B cell (primary cell): ENCODE data around the gene TCP1. TPM values are rescaled to one million over a fixed set of nuclear protein-coding genes. Genes with fewer than 3 reads are reported as not detected.

Source experiments
- ATAC-seq: fragments of 200-7000 bp; cut with Tn5 transposase; one replicate; pipeline ENCODE4 v1.10.0; 2021; ENCODE audit warnings: low read depth, mild to moderate bottlenecking, moderate number of reproducible peaks, moderate library complexity
- CTCF ChIA-PET: fragments of 350-600 bp; sonication (Branson Sonifier 250); formaldehyde crosslinking; loops from one replicate; lab custom pipeline; 2021; ENCODE audit warnings: antibody characterized with exemption, inconsistent platforms; lab: Charles Lee
- POLR2A ChIA-PET: fragments of 350-600 bp; sonication (Branson Sonifier 250); formaldehyde crosslinking; loops from one replicate; lab custom pipeline; 2021; ENCODE audit warnings: antibody characterized with exemption; lab: Charles Lee
- DNase-seq: peaks from one replicate; pipeline ENCODE4 v3.0.0; 2013
- H2AFZ ChIP-seq: 2 replicates; pipeline ENCODE4 v1.6.1; 2012; ENCODE audit warnings: mild to moderate bottlenecking, low read depth, low read length; ENCODE audit not compliant: insufficient read depth, poor library complexity, severe bottlenecking
- H3K27ac ChIP-seq, 2 donors: 1 replicate in 1 of 2; 2 replicates in 1 of 2; pipeline ENCODE4 v1.5.1; 2012 to 2013; ENCODE audit warnings: low read length in 2 of 2, mild to moderate bottlenecking in 2 of 2, moderate library complexity in 1 of 2
- H3K27me3 ChIP-seq, 4 experiments: fragments of 200-600 bp in 1 of 4; sonication (generic) in 1 of 4; replicated peaks in 1 of 4; 1 replicate in 2 of 4; 2 replicates in 2 of 4; pipeline versions ENCODE4 v1.6.1 to v1.7.0; 2013 to 2016; ENCODE audit warnings: low read length in 3 of 4, mild to moderate bottlenecking in 2 of 4, mixed read lengths in 1 of 4, moderate library complexity in 1 of 4; ENCODE audit not compliant: insufficient read depth in 4 of 4, control insufficient read depth in 3 of 4; ENCODE audit errors: control extremely low read depth in 1 of 4
- H3K36me3 ChIP-seq, 2 experiments: replicated peaks in 1 of 2; 1 replicate in 1 of 2; 2 replicates in 1 of 2; pipeline versions ENCODE4 v1.6.1 to v1.7.1; 2013; ENCODE audit warnings: low read length in 1 of 2; ENCODE audit not compliant: insufficient read depth in 2 of 2, control insufficient read depth in 1 of 2; ENCODE audit errors: control extremely low read depth in 1 of 2, extremely low read depth in 1 of 2
- H3K4me1 ChIP-seq, 2 donors: fragments of 200-600 bp in 1 of 2; sonication (generic) in 1 of 2; 1 replicate in 1 of 2; 2 replicates in 1 of 2; pipeline versions ENCODE4 v1.5.1 to v1.6.1; 2013 to 2017; ENCODE audit warnings: low read length in 2 of 2; ENCODE audit not compliant: control insufficient read depth in 2 of 2, insufficient read depth in 2 of 2
- H3K4me2 ChIP-seq: replicated peaks from 2 replicates; pipeline ENCODE3; 2012; ENCODE audit warnings: mild to moderate bottlenecking, low read depth, low read length; ENCODE audit not compliant: poor library complexity, severe bottlenecking
- H3K4me3 ChIP-seq, 5 experiments: fragments of 200-600 bp in 1 of 5; sonication (generic) in 1 of 5; 1 replicate in 3 of 5; 2 replicates in 2 of 5; pipeline versions ENCODE4 v1.5.1 to v1.7.0; 2011 to 2016; ENCODE audit warnings: low read length in 4 of 5, mild to moderate bottlenecking in 4 of 5, low read depth in 2 of 5, control low read depth in 1 of 5, moderate library complexity in 1 of 5; ENCODE audit not compliant: insufficient read depth in 1 of 5; ENCODE audit errors: control extremely low read depth in 1 of 5, extremely low read depth in 1 of 5
- H3K79me2 ChIP-seq: fragments of 200-600 bp; sonication (generic); one replicate; pipeline ENCODE4 v1.6.0; 2016; ENCODE audit warnings: low read length; ENCODE audit not compliant: control insufficient read depth, insufficient read depth
- H3K9ac ChIP-seq: fragments of 200-600 bp; sonication (generic); 2 replicates; pipeline ENCODE4 v1.6.1; 2017; ENCODE audit warnings: mild to moderate bottlenecking, low read length, moderate library complexity
- H3K9me3 ChIP-seq, 3 donors: one replicate each; pipeline versions ENCODE4 v1.6.1 to v1.7.1; 2013; ENCODE audit warnings: low read length in 2 of 3; ENCODE audit not compliant: control insufficient read depth in 2 of 3, insufficient read depth in 1 of 3; ENCODE audit errors: control extremely low read depth in 1 of 3
- H4K20me1 ChIP-seq: 2 replicates; pipeline ENCODE4 v1.6.0; 2012; ENCODE audit warnings: mild to moderate bottlenecking, low read length; ENCODE audit not compliant: insufficient read depth, control insufficient read depth, poor library complexity, severe bottlenecking
- H3K27ac Mint-ChIP-seq: one replicate; pipeline ENCODE4 v1.8.0; 2021; ENCODE audit warnings: mixed read lengths
- H3K27me3 Mint-ChIP-seq: one replicate; pipeline ENCODE4 v1.8.0; 2021; ENCODE audit warnings: mixed read lengths
- H3K4me1 Mint-ChIP-seq: one replicate; pipeline ENCODE4 v1.8.0; 2021; ENCODE audit warnings: mixed read lengths
- H3K4me3 Mint-ChIP-seq: one replicate; pipeline ENCODE4 v1.8.0; 2021; ENCODE audit warnings: mixed read lengths
- H3K9me3 Mint-ChIP-seq: one replicate; pipeline ENCODE4 v1.8.0; 2022; ENCODE audit warnings: mixed read lengths; ENCODE audit not compliant: insufficient read depth
- WGBS: methylation state at CpG from one replicate; pipeline ENCODE4 v1.1.5; 2013; ENCODE audit warnings: missing lambda C conversion rate; ENCODE audit not compliant: insufficient coverage; 5-methylcytosine and 5-hydroxymethylcytosine counted together
- intact Hi-C: fragments of 100-400 bp; cut with micrococcal nuclease; formaldehyde crosslinking; loops from one replicate; pipeline ENCODE4 v1.10.0; 2022
- polyA plus RNA-seq: library from polyadenylated mRNA; depleted of rRNA; stranded (reverse); fragments of >200 nt; gene quantifications from 2 replicates; pipeline ENCODE4 v1.2.3, GENCODE V29; 2012
- small RNA-seq: library from RNA; depleted of rRNA; stranded (forward); fragments of <200 nt; gene quantifications from one replicate; pipeline ENCODE3, GENCODE V24; 2012; ENCODE audit warnings: low replicate concordance, low read depth; ENCODE audit not compliant: insufficient read length
- total RNA-seq, 2 donors: library from RNA; stranded (reverse); fragments of 120-200 nt in 1 of 2; gene quantifications; 1 replicate in 1 of 2; 2 replicates in 1 of 2; pipeline versions ENCODE4 v1.2.3 to v1.2.4, GENCODE V29; 2013 to 2022
- TF ChIP-seq, protein P1 (sequence below): fragments of 200-600 bp; IDR thresholded peaks from one replicate; pipeline ENCODE4 v1.8.0; 2022; ENCODE audit warnings: antibody characterized with exemption, mild to moderate bottlenecking

TCP1 gene
- total and polyA plus RNA-seq, 2 donors (not counting 1 experiment from before 2014, with no cell fraction given) = 63.8 to 137 TPM

DNA sequence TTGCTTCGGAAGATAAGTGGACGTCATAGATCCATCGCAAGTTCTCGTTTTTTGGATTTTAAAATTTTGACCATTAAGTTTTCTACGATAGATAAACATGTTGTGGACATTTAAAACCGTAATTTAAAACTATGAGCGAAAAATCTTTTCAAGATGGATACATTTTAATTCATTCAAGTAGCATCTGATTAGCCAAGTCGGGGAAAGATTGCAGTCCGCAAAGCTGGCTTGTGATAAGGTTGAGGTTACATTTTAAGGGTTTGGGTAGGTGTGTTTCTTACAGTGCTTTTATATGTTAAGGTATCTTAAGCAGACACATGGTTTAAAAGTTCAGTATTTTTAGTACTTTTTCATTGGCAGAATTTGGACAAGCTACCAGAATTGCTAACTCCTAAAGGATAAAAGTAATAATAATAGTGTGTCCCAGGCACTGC lies 60.9 kb downstream of the TCP1 start:
- Mint-ChIP-seq H3K27ac (peak overlapping the region; percentile 92), H3K27me3 (no peaks in the 10 kb centered on the region), H3K4me1 (peaks cover 54% of the 10 kb centered on the region), H3K9me3 (no peaks in the 10 kb centered on the region), H3K4me3 (peak overlapping the region; percentile 93)
- H4K20me1 ChIP-seq = peaks cover 42% of the 10 kb centered on the region
- ATAC-seq (no peak), DNase-seq (peak; percentile 19)
- peak overlapping the region; percentile 85 for H3K9ac ChIP-seq
- WGBS = 0% methylated on average over 1 of the region's 9 CpGs
- peak overlapping the region; percentile 78 for H3K4me2 ChIP-seq
- peaks cover 6 to 7% of the 10 kb centered on the region in 2 experiments for H3K36me3 ChIP-seq
- no peaks in the 10 kb centered on the region for H3K27me3 ChIP-seq
- intact Hi-C loops = no loop called here
- H3K79me2 ChIP-seq = peaks cover 84% of the 10 kb centered on the region
- ChIA-PET CTCF (interaction anchor here (1.2 to 4.7 kb wide), 6 partner anchors 8 to 62 kb away, joined by 4 to 32 read pairs (median 6); partner anchors contain the start of genes ACAT2, MRPL18 and SOD2), POLR2A (interaction anchor here (2.1 to 4.7 kb wide), 3 partner anchors 33 to 62 kb away, joined by 6 to 58 read pairs (median 28); partner anchors contain the start of genes ACAT2, MRPL18, SOD2 and TCP1)
- no peaks in the 10 kb centered on the region for H3K9me3 ChIP-seq
- TF ChIP-seq, protein P1, sequence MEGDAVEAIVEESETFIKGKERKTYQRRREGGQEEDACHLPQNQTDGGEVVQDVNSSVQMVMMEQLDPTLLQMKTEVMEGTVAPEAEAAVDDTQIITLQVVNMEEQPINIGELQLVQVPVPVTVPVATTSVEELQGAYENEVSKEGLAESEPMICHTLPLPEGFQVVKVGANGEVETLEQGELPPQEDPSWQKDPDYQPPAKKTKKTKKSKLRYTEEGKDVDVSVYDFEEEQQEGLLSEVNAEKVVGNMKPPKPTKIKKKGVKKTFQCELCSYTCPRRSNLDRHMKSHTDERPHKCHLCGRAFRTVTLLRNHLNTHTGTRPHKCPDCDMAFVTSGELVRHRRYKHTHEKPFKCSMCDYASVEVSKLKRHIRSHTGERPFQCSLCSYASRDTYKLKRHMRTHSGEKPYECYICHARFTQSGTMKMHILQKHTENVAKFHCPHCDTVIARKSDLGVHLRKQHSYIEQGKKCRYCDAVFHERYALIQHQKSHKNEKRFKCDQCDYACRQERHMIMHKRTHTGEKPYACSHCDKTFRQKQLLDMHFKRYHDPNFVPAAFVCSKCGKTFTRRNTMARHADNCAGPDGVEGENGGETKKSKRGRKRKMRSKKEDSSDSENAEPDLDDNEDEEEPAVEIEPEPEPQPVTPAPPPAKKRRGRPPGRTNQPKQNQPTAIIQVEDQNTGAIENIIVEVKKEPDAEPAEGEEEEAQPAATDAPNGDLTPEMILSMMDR = no peak
- H3K27ac ChIP-seq = peak overlapping the region; percentile 94 to 97
- H3K4me3 ChIP-seq = peak overlapping the region; percentile 79 to 91 (median 86)
- H2AFZ ChIP-seq = peak overlapping the region; percentile 86
- H3K4me1 ChIP-seq = peaks cover 45 to 48% of the 10 kb centered on the region in 2 donors

Small RNA genes within 50 kb of the gene (small RNA-seq; reads per million reads assigned to genes)
- gene SNORA20 = 23,044 reads per million, percentile 100 among the genes with 10 or more reads in this experiment
- gene SNORA29 = not detected

Other genes starting within 250 kb of the TCP1 start
- gene SOD2, start 96.4 kb downstream of the TCP1 start, total RNA-seq = 94.7 and 97.6 TPM in 2 replicates
- gene SOD2, start 96.4 kb downstream of the TCP1 start, polyA plus RNA-seq = 66.0 and 78.5 TPM in 2 replicates
- gene WTAP, start 62.1 kb downstream of the TCP1 start, total RNA-seq = 165 TPM in 2 replicates
- gene WTAP, start 62.1 kb downstream of the TCP1 start, polyA plus RNA-seq = 34.2 and 47.3 TPM in 2 replicates
- gene ACAT2, start 27.6 kb downstream of the TCP1 start, total RNA-seq = 31.1 and 32.6 TPM in 2 replicates
- gene ACAT2, start 27.6 kb downstream of the TCP1 start, polyA plus RNA-seq = 6.5 and 10.5 TPM in 2 replicates
- gene MRPL18, start 865 bp upstream of the TCP1 start, total RNA-seq = 27.5 and 32.1 TPM in 2 replicates
- gene MRPL18, start 865 bp upstream of the TCP1 start, polyA plus RNA-seq = 32.6 and 35.1 TPM in 2 replicates
- gene PNLDC1, start 10.7 kb upstream of the TCP1 start, total RNA-seq = 0.46 and 0.71 TPM in 2 replicates
- 0.13 and 1.3 TPM in 2 replicates for gene PNLDC1, start 10.7 kb upstream of the TCP1 start, polyA plus RNA-seq
- not detected in 2 replicates for gene MAS1, start 101.4 kb upstream of the TCP1 start, total RNA-seq
- not detected in 2 replicates for gene MAS1, start 101.4 kb upstream of the TCP1 start, polyA plus RNA-seq
- gene IGF2R, start 179.5 kb upstream of the TCP1 start, total RNA-seq = 53.3 and 58.0 TPM in 2 replicates
- gene IGF2R, start 179.5 kb upstream of the TCP1 start, polyA plus RNA-seq = 9.5 and 11.5 TPM in 2 replicates